A673 (cell line): Measurements from ENCODE around the gene EPSTI1. TPM values are rescaled to one million over a fixed set of nuclear protein-coding genes. Genes with fewer than 3 reads are reported as not detected.

Experiments used
- BruUV-seq: library from RNA; stranded (reverse); fragments of 400-500 nt; replicated peaks from 2 replicates; lab custom pipeline; 2021; lab: Mats Ljungman, UMichigan
- CTCF ChIA-PET: fragments of 300-600 bp; sonication (Branson Sonifier 250); formaldehyde crosslinking; loops from one replicate; lab custom pipeline; 2022; ENCODE audit warnings: antibody characterized with exemption; lab: Charles Lee
- POLR2A ChIA-PET: fragments of 300-600 bp; sonication (Branson Sonifier 250); formaldehyde crosslinking; loops from one replicate; lab custom pipeline; 2022; ENCODE audit warnings: antibody characterized with exemption; ENCODE audit not compliant: low non-redundant PET; lab: Charles Lee
- DNase-seq: peaks from one replicate; pipeline ENCODE4 v3.0.0-alpha.2; 2015; ENCODE audit warnings: low spot score
- H3K27ac ChIP-seq: fragments of 200-600 bp; sonication (generic); 2 replicates; pipeline ENCODE4 v1.5.1; 2016; ENCODE audit warnings: mixed run types, low read depth, mild to moderate bottlenecking, mixed read lengths, antibody characterized with exemption, low read length; ENCODE audit not compliant: poor library complexity, severe bottlenecking
- H3K27me3 ChIP-seq: fragments of 200-600 bp; sonication (generic); replicated peaks from 2 replicates; pipeline ENCODE4 v1.6.1; 2017; ENCODE audit warnings: mixed run types, low read depth, mild to moderate bottlenecking, mixed read lengths, antibody characterized with exemption, low read length; ENCODE audit not compliant: insufficient read depth, poor library complexity
- H3K36me3 ChIP-seq: fragments of 200-600 bp; sonication (generic); 2 replicates; pipeline ENCODE4 v1.6.1; 2016; ENCODE audit warnings: mixed run types, mild to moderate bottlenecking, mixed read lengths, antibody characterized with exemption, low read length; ENCODE audit not compliant: insufficient read depth, poor library complexity, severe bottlenecking
- H3K4me1 ChIP-seq: fragments of 200-600 bp; sonication (generic); 2 replicates; pipeline ENCODE4 v1.6.1; 2017; ENCODE audit warnings: mixed run types, mild to moderate bottlenecking, mixed read lengths, antibody characterized with exemption, low read length; ENCODE audit not compliant: insufficient read depth, poor library complexity, severe bottlenecking
- H3K4me3 ChIP-seq: fragments of 200-600 bp; sonication (generic); 2 replicates; pipeline ENCODE4 v1.5.1; 2016; ENCODE audit warnings: low read depth, mixed run types, mild to moderate bottlenecking, mixed read lengths, low read length; ENCODE audit not compliant: poor library complexity, severe bottlenecking
- H3K9me3 ChIP-seq: fragments of 200-600 bp; sonication (generic); 2 replicates; pipeline ENCODE4 v1.6.1; 2016; ENCODE audit warnings: mixed run types, low read depth, mild to moderate bottlenecking, mixed read lengths, antibody characterized with exemption, low read length; ENCODE audit not compliant: poor library complexity, severe bottlenecking
- CTCF ChIP-seq: fragments of 300-800, 200-600 bp; sonication (generic); conservative IDR thresholded peaks from 2 replicates; pipeline ENCODE4 v1.5.1; 2017; ENCODE audit warnings: low read depth, mild to moderate bottlenecking, antibody characterized with exemption, low read length, moderate library complexity, mixed read lengths
- EZH2 ChIP-seq: fragments of 200-600 bp; sonication (generic); IDR thresholded peaks from 2 replicates; pipeline ENCODE4 v1.6.1; 2017; ENCODE audit warnings: borderline replicate concordance, low read depth, mild to moderate bottlenecking, mixed read lengths, antibody characterized with exemption, low read length; ENCODE audit not compliant: poor library complexity, severe bottlenecking
- intact Hi-C: fragments of 100-400 bp; cut with micrococcal nuclease; formaldehyde crosslinking; loops from one replicate; pipeline ENCODE4 v1.10.0; 2022; ENCODE audit not compliant: unreplicated experiment
- total RNA-seq: library from RNA; stranded (reverse); gene quantifications from 2 replicates; pipeline ENCODE4 v1.2.3, GENCODE V29; 2021

The EPSTI1 gene
- total RNA-seq, 1 experiment from 2014 or later, result not detected

- intact Hi-C loops, result no loop called here
- no peak for DNase-seq
- Histone ChIP-seq H3K9me3 (no peaks in the 10 kb centered on the region), H3K36me3 (no peaks in the 10 kb centered on the region), H3K27me3 (no peaks in the 10 kb centered on the region), H3K4me1 (no peaks in the 10 kb centered on the region), H3K27ac (no peak overlapping the region), H3K4me3 (no peak overlapping the region)
- no TSS peak for BruUV-seq
- POLR2A ChIA-PET, result no interaction called here
- CTCF ChIA-PET, result no interaction called here
- TF ChIP-seq CTCF, result no peak
- no peak for TF ChIP-seq EZH2
Observed at GRCh38 chr13:42977219-42977659, 14.8 kb downstream of the EPSTI1 start.

GRCh38 chr13:42976066-42976465 is 16.0 kb downstream of the EPSTI1 start:
- no peaks in the 10 kb centered on the region for H3K27me3 ChIP-seq
- H3K36me3 ChIP-seq, result no peaks in the 10 kb centered on the region
- DNase-seq, result no peak
- H3K4me1 ChIP-seq, result peaks cover 9% of the 10 kb centered on the region
- no peak overlapping the region for H3K27ac ChIP-seq
- TF ChIP-seq EZH2 (no peak), CTCF (no peak)
- ChIA-PET POLR2A (no interaction called here), CTCF (no interaction called here)
- H3K4me3 ChIP-seq, result no peak overlapping the region
- intact Hi-C loops, result no loop called here
- no peaks in the 10 kb centered on the region for H3K9me3 ChIP-seq
- BruUV-seq, result no TSS peak

- CTCF ChIA-PET, result no interaction called here
Observed at GRCh38 chr13:42973581-42973980, 18.5 kb downstream of the EPSTI1 start.

More at GRCh38 chr13:42973581-42973980, 18.5 kb downstream of the EPSTI1 start:
- Histone ChIP-seq H3K27ac (no peak overlapping the region), H3K4me3 (no peak overlapping the region), H3K27me3 (no peaks in the 10 kb centered on the region), H3K9me3 (no peaks in the 10 kb centered on the region), H3K4me1 (peaks cover 9% of the 10 kb centered on the region), H3K36me3 (no peaks in the 10 kb centered on the region)
- BruUV-seq, result no TSS peak
- POLR2A ChIA-PET, result no interaction called here
- intact Hi-C loops, result loop anchor here (5.0 kb wide), 1 partner anchor 829 kb away; no protein-coding TSS in a partner anchor
- no peak for DNase-seq
- no peak for TF ChIP-seq CTCF
- TF ChIP-seq EZH2, result no peak
